Activated gamma-delta T cell (primary cell): Measurements from ENCODE around the gene PKD2L1.

Experiments used
- DNase-seq: peaks from one replicate; lab custom pipeline; 2025; lab: John Stamatoyannopoulos, UW

The PKD2L1 gene

GRCh38 chr10:100356067-100357017 is 26.3 kb upstream of the PKD2L1 start:
- DNase-seq: no peak

DNA sequence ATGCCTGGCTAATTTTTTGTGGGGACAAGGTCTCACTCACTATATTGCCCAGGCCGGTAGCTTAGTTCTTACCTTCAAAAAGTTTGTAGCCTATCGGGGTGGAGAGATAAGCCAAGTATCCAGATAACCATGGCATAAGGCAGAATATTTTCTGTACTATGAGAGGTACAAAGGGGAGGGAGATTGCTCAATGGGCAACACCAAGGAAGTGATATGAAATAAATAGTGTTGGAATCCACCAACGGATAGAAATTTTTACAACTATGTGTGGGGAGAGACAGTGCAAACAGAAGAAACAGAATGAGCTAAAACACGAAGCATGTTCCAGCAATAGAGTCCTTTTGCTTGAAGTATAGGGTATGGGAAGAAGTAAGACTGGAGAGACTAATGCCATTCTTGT is 25.1 kb upstream of the PKD2L1 start:
- DNase-seq: no peak

DNA sequence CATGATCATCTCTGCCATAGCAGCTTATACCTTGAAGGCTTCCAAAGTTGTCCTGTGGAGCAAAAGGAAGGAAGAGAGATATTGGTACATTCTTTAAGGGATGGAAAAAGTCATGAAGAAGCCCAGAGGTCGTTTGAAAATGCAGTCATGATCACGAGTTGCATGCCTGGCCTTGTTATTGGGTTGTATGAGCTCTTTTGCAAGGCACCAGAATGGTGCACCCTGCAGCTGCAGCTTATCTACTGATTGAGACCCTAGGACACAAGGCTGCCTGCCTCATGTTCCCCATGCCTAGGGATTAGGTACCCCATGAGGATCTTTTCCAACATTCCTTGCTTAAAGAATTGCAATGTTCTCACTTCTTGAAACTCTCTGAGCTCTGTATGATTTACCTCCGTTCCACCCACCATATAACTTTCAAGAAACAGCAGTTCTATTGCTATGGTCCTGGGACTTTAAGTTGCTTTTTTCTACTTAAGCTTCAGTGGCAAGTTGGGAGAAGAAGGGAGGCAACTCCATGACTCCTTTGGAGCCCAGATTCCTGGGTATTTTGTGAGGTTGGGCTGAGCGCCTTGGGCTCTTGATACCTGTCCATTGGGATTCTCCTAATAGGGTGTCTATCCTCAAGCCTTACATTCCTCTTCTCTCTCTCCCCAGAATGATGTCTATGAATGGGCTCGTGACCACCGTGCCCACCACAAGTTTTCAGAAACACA is 23.9 kb upstream of the PKD2L1 start:
- no peak for DNase-seq

- DNase-seq: no peak
These were observed 21.0 kb upstream of the PKD2L1 start for GRCh38 chr10:100350914-100351485.

GRCh38 chr10:100349672-100350071 is 19.6 kb upstream of the PKD2L1 start:
- no peak for DNase-seq

DNA sequence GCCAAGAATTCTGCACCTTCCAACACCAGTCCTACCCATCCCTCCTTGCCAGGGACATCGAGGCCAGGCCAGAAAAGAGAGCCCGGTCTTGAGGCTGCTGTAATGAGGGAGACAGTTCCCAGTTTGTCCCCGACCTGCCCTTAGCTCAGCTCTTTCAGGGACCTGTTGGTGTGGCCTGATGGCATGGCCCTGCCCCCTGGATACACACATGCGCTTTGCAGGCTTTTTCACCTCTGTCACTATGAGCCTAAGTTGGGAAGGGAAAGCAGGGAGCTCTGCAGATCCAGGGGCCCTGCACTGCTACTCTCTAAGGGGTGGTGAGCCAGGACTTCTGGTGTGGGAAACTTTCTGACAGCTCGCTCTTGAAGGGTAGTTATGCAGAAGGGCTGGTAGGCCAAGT is 19.1 kb upstream of the PKD2L1 start:
- no peak for DNase-seq

DNA sequence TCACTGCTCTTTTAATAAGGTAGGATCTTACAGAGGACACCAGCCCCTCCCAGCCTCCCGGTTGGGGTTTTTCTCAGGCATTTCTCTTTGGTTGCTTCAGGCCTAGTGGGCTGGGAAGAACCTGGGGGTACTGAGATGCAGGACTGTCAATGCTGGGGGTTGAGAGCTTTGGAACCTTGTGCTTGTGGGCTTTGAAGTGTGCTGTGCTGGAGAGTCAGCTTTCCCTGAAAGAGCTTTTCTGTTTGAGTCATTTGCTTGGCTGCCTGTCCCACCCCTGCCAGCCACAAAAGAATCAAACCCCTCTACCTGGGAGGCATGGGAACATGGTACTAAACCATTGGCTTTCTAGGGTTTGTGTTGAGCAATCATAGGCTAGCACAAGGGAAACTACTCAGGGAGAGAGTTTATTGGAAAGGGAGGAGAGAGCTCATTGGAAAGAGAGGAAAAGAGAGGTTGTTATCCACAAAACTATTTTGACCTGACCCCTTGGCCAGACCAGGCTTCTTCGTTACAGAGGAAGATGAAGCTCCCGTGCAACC is 18.4 kb upstream of the PKD2L1 start:
- no peak for DNase-seq

DNA sequence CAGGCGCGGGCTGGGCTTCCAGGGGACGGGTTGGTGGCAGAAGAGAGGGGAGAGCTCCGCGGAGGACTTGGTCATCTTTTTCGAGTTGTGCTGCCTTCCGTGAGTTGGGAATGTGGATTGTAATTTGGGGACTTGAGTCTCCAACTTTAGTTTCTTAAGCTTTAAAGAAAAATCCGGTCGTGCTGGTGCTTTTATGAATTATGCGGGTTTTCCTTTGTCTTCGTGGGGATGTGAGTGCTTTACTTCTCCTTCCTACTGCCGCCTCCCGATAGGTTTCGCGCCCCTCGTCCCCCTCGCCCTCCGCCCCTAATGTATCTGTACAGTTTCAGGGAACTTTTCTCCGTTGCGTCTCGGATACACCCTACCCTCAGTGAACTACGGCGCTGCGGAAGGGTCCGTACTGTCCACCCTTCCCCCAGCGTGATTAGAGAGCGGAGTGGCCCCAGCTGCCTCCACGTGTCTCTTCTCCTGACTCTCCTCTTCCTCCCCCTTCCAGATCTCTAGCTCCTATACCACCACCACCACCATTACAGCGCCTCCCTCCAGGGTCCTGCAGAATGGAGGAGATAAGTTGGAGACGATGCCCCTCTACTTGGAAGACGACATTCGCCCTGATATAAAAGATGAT is 17.7 kb upstream of the PKD2L1 start:
- DNase-seq: no peak

DNA sequence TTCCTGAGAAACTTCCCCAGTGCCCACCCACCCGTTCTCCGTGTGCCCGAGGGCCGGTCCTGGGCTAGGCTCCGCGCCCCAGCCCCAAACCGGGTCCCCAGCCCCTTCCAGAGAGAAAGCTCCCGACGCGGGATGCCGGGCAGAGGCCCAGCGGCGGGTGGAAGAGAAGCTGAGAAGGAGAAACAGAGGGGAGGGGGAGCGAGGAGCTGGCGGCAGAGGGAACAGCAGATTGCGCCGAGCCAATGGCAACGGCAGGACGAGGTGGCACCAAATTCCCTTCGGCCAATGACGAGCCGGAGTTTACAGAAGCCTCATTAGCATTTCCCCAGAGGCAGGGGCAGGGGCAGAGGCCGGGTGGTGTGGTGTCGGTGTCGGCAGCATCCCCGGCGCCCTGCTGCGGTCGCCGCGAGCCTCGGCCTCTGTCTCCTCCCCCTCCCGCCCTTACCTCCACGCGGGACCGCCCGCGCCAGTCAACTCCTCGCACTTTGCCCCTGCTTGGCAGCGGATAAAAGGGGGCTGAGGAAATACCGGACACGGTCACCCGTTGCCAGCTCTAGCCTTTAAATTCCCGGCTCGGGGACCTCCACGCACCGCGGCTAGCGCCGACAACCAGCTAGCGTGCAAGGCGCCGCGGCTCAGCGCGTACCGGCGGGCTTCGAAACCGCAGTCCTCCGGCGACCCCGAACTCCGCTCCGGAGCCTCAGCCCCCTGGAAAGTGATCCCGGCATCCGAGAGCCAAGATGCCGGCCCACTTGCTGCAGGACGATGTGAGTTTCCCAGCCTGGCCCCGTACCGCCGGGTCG is 16.9 kb upstream of the PKD2L1 start, which contains the start of gene SCD:
TSS of gene SCD (plus strand) at position 469 of the 803 bp plus-strand sequence. CDS start at position 741, 272 bp downstream.
- DNase-seq: peak; percentile 71

DNA sequence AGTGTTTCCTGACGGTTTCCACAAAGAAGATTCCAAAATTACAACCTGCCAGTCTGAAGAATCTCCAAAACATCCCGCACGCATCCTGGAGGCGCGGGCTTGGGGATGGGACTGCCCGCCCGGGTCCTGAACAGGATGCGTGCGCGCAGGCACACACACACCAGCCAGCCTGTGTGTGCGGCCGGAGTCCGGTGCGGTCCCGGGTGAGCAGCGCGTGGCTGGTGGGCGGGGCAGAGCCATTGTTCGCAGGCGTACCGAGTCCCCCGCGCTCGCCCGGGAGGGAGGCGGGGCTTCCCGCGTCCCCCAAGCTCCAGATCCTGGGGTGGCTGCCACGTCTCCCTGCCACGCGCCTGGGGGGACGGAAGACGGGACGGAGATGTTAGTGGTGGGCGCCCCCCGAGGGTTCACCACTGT is 16.3 kb upstream of the PKD2L1 start:
- peak; percentile 63 for DNase-seq

DNA sequence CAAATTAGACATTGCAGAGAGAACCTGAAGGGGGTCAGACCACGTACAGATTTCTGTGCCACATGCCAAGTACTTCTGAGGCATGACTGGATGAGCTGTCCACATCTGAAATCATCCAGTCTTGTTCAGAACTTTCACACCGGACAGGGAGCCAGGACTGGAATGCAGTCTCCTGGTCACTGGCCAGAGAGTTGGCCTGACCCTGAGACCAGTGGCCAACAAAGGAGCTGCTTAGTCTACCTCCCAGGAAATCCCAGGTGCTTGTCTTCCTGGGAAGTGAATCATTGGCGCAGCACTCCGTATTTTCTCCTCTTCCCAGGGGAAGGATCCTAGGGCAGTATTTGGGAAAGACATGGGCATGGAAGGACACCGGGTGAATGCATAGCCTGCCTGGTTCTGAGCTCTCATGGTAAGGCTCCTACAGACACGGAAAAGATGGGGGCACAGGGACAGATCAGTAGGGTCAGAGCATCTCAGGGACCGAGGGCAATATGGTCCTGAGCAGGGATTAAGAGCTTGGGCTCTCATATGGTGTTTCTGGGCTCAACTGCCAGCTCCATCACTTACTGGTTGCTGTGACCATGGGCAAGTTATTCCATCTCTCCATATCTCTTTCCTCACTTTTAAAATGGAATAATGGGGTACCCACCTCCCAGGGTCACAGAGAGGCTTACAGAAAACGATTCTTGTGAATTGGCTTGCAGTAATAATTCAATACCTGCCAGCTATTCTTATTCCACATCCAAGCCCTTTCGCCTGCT is 15.7 kb upstream of the PKD2L1 start:
- DNase-seq: no peak

- DNase-seq: no peak
These were observed 14.3 kb upstream of the PKD2L1 start for GRCh38 chr10:100344241-100344788.

GRCh38 chr10:100342627-100342972 is 12.6 kb upstream of the PKD2L1 start:
- DNase-seq: no peak

DNA sequence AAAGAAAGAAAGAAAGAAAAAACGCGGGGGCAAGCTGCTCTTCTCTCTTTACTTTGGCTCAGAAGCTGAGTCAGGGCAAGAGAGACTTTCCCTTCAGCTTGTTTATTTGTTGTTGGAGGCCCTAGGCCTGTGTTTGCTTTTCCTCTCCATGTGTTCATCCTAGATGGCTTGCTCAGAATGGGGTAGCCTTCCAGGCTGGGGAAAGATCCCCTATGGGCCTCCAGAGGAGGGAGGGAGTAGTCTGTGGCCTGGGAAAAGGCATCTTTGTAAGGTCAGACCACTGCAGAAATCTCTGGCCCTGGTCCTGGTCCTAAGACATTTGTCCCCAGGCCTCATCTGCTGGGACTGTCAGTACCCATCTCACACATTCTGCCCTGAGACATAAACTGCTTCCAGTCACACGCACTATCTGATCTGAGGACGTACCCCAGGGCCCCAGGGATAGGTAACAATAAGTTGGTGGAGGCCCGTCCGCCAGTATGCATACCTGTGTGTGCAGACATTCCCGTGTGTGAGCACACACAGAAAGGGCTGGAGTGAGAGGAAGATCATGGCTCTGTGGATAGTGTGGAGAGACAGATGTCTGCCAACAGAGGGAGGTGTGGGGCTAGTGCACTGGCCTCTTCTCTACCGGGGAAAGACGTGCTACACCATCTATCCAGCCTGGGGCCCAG is 12.1 kb upstream of the PKD2L1 start:
- no peak for DNase-seq

DNA sequence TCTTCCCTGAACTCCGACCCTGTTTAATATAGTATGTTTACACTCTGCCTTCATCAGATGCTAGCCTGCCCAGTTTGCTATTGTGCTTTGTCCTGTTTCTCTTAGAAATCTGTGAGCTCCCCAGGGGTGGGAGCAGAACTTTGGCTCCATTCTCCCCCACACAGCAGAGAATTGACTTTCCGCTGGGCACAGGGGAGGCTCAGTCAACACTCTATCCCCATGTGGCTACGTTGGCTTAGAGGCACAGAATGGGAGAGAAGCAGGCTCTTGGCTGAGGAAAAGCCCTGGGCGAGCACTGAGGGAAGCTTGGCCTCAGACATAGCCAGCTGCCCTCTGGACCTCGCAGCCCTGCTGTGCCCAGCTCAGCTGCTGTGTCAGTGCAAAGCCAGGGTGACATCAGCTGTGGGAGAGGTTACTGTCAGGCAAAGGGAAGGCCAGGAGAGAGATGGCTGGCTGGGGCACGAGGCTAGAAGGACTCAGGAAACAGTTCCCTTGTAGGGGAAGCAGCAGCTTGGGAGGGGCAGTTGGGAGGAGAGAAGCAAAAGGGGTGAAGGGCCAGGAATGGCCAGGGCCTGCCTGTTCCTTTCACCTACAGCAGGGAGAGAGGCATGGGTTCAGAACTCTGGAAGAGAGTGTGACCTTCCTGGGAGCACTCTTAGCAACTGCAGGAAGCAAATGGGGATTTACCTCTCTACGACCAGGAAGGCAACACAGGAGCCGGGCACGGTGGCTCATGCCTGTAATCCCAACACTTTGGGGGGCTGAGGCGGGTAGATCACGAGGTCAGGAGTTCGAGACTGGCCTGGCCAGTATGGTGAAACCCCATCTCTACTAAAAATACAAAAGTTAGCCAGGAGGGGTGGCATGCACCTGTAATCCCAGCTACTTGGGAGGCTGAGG is 11.2 kb upstream of the PKD2L1 start:
- DNase-seq: no peak

DNA sequence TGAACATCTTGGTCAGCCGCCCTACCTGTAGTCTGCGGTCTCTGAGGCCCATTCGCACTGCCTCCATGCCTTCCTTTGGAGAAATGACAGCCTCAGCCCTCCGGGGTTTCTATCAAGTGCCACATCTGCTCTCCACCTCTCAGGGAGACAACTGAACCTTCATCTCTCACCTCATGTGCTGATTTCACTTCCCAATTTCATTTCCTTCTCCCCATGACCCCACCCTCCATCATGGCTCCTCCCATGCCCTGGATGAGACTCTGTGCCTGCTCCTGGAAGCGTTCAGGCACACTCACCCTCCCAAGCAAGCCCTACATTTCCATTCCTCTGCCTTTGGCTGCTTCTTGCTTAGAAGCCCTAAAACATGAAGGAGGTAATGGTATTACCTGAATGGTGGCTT is 9.2 kb upstream of the PKD2L1 start:
- no peak for DNase-seq

GRCh38 chr10:100338434-100339036 is 8.5 kb upstream of the PKD2L1 start:
- DNase-seq: peak; percentile 8

GRCh38 chr10:100334762-100335161 is 4.7 kb upstream of the PKD2L1 start:
- DNase-seq: no peak
